ENCODE measurements around the gene REEP5.
"Not testable (repeated sequence)": the region's sequence is repeated elsewhere in the genome, so short reads cannot be mapped to it uniquely, and the experiment has no call there.

Gene REEP5

DNA sequence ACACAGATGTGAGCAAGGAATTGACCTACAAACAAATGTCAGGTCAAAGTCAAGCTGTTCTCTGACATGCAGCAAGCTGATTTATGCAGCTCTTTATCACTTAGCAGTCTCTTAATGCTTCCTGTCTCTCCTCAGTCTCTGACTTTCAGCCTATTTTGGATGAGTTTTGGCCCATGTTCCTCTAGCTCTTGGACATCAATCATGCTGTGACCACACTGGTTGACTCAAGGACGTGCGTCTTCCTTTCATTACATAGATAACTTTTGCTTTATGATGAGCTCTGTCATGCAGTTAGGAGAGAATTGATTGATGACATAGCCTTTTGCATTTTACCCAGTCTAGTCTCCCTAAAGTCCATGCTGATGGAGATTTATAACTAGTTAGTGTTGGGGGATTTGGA, 9.4 kb upstream of the REEP5 start:
- no peak for DNase-seq

DNA sequence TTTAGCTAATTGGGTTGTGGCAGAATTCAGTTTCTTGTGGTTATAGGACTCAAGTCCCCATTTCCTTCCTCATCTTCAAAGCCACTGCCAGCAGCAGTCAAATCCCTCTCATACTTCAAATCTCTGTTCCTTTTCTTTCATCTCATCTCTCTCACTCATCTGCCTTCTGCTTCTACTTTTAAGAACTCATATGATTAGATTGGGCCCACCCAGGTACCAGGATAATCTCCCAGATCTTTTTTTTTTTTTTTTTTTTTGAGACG, 8.0 kb upstream of the REEP5 start:
- no peak for DNase-seq

DNA sequence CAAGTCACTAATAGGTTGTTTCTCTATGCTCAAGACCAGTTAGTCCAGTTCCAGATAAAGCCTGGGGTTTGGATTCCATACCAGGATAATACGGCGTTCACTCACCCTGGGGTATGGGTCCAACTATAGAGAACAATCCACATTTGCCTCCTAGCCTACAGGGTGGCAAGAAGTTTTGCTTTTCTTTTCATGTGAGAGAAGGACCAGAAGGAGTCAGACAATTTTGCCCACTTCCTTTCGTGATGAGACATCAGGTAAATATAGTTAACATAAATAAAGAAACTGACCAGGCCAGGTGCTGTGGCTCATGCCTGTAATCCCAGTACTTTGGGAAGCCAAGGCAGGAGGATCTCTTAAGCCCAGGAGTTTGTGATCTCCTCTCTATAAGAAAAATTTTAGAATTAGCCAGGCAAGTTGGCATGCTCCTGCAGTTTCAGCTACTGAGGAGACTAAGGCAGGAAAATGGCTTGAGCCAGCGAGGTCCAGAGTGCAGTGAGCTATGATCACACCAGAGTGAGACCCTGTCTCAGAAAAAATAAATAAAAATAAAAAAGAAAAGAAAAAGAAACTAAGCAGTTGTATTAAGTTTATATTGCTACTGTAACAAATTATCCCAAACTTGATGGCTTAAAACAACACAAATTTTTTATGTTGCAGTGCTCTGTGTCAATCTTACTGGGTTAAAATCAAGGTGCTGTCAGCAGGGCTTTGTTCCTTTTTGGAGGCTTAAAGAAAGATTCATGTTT, 7.5 kb upstream of the REEP5 start:
- DNase-seq = no peak

DNA sequence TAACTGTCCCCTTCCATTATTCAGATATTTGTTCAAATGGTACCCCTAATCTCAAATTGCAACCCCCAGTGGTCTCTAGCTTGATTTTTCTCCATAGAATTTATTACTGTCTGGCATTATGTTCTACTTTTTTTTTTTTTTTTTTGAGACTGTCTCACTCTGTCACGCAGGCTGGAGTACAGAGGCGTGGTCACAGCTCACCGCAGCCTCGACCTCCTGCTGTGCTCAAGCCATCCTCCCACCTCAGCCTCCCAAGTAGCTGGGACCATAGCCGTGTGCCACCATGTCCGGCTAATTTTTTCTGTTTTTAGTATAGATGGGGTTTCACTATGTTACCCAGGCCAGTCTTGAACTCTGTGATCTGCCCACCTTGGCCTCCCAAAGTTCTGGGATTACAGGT, 2.0 kb upstream of the REEP5 start:
- DNase-seq = no peak

DNA sequence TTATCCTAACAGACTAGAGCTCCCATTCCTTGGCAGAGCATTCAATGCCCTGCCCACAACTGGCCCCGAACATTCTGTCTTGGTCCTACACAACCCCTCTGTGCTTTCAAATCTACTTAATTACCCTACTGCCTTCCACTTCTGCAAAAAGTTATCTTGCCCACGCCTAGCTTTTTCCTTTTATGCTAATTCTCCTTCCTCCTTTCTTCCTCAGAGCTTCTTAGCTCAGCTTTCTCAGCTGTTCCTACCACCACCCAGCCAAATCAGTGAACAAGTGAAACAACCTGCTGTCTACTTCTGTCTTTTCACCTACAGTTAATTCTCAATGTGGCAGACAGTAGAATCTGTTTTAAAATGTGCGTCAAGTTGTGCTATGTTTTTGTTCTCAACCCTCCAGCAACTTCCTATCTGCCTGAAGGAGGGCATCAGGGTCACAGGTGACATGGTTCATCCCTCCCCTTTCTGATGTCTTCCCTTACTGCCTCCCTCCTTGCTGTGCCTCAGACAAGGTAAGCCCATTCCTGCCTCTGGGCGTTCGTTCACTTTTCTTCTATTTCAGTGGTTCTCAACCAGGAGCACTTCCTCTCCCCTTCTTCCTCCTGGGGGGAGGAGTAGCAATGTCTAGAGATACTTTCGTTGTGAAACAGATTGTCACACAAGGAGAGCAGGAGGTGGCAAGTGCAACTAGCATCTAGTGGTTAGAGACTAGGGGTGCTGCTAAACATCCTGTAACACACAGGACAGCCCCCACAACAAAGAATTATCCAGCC, 1.3 kb upstream of the REEP5 start:
- no peak for DNase-seq

DNA sequence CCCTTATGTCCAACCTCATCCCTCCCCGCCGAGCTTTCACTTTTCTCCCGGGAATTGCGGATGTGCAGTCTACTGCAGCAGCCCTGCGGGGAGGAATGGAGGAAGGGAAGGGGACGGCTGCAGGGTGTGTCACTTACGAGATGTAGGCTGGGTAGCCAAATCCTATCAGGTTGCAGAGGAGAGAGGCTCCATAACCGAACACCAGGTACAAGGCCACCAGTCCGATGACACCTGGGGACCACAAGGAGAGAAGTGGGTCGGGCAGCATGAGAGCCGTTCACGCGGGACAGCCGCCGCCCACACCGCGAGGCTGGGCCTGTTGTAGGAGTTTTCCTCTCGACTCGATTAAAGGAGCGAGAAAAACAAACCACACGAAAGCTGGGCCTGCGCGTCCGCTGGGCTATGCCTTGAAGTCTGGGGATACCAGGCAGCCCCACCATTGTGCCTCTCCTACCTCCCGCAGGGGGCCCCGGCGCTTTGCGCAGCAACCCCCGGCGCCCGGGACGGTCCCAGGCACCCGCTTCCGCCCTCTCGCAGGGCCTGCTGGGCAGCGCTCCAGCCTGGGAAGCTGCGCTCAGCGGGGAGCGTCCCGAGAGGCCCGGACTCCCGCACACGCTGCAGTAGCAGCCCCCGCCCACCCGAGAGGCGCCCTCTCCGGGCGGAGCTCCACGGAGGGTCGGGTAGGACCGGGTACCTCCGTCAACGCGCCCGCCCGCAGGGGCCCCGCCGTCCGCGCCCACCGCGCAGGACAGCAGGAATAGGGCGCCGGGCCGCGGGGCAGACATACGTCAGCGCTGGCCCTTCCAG, 798 bp downstream of the REEP5 start:
- peak; percentile 64 to 71 for DNase-seq

DNA sequence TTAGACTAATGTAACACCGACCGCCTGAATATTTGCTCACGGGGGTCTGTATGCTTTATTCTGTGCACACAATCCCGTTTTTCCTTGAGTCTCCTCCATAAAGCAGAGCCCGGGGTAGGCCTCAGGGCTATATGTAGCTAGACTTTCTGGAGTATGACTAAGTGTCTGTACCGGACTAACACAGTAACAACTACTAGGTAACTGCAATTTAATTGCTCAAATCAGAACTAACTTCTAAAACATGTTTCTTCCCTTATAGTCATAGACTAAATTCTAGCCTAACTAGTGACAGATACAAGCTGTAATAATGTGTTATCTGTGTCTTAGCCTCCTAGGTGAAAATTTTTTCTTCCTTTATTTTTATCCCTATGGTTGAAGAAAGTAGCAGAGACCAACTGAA, 2.1 kb downstream of the REEP5 start:
- DNase-seq = no peak

DNA sequence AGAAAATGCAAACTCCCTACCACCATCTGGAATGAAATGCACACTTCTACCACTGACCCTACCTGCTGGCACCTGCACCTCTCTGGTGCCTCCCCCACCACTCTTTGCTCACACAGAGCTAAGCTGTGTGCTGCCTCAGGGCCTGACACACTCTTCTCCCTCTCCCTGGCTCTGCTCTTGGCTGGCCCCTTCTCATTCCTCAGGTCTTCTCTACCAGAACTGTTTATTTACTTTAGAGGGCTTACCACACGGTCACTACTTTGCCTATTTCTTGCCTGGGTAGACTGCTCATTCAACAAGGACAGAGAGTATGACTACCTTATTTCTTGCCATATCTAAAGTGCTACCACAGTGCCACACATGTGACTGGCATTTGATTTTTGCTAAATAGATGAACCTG, 3.3 kb downstream of the REEP5 start:
- no peak for DNase-seq

DNA sequence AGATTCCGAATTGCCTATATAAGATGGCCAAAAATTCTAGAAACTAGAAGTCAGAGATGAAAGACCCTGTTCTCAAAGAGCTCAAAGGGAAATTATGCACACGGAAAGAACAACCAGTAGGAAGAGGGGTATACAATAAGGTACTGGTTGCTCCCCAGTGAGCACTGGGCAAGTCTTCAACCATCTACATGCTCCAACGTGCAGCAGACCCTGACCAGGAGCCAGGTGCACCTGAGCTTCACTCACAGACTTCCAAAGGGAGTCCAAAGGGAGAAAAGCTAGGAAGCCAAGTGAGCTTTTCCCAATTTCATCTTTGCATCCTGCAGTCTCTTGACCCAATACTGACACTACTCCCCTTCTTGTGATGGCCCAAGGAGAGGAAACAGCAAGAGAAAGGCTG, 3.9 kb downstream of the REEP5 start:
- no peak for DNase-seq

DNA sequence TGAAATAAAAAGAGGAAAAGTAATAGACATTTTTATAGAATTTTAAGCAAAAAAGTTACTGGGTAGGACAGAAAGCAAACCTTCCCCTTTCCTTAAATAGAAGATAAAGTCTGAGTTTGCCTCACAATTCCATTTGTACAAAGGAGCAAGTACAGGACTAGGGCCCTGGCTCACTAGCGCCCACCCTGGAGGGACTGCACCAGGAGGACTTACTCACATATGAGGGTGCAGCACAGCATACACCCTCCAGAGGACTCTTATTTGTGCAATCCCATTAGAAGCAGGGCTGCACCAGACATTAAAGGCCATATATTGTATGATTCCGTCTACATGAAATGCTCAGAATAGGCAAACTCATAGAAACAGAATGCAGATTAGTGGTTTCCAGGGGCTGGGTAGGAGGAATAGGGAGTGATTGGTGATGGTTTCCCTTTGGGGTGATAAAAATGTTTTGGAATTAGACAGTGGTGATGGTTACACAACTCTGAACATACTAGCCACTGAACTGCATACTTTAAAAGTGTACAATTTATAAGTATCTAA, 4.5 kb downstream of the REEP5 start:
- peak in 1 of 2 donors; percentile 25 for DNase-seq

DNA sequence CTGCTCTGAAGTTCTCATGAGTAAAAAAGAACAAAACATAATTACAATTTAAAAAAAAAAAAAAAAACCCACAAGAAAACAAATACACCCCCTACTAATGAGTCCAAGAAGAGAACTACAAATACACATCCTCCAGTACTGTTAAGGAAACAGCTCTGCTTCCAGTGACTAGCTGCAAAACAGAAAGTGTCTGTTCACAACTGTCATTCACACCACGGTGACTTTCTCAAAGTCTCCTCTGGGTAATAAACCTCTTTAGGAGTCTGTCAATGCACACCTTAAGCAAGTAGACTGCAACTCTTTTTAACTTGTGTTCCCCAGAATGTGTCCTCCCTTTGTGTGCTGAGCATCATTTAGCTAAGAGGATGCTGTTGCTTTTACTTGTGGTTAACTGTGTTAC, 6.2 kb downstream of the REEP5 start:
- no peak for DNase-seq

DNA sequence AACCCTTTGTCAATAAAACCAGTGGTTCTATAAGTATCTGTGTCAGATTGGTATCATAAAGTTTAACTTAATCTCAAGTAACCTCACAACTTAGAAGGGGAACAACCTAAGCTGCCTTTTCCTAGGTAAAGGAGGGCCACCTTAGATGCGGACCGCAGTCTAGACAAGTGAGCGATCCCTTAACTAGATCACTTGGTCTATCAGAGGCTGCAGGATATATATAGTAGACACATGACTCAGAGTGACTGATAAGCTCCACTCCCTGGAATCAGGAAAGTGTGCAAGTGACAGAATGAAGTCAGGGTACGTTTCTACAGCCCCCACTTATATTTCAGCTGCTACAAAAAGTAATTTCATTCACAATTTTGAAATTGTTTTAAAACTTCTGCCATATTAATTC, 7.4 kb downstream of the REEP5 start:
- DNase-seq = no peak

DNA sequence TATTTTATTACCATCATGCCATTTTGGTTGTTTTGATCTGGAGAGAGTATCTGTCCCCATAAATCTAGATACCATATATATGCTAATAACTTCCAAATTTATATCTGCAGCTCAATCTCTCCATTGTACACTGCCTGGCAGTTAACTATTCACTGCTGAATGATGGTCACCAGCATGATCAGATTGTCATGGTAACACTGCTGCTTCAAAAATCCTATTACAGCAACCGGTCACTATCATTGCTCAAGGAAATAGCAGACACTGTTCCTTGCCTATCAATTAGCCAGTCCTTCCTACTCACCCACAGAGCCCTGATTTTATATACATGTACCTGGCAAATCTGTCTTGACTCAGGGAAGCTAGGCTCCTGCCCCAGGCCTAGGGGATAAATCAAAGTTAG, 11.5 kb downstream of the REEP5 start:
- no peak for DNase-seq

DNA sequence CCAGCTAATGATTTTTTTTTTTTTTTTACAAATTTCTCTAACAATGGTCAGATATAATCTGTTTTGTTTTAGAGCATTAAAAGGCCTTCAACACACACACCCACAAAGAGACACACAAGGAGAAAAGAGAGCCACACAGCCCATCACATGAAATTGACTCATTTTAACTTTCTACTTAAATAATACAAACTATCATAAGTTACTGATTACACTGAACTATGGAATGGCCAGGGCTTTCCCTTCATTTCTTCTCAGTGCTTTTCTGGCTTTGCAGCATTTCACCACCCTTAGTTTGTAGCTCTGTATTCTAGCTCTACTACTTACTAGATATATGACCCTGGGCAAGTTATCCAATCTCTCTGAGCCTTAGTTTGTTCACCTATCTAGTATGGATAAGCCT, 13.2 kb downstream of the REEP5 start:
- no peak for DNase-seq

DNA sequence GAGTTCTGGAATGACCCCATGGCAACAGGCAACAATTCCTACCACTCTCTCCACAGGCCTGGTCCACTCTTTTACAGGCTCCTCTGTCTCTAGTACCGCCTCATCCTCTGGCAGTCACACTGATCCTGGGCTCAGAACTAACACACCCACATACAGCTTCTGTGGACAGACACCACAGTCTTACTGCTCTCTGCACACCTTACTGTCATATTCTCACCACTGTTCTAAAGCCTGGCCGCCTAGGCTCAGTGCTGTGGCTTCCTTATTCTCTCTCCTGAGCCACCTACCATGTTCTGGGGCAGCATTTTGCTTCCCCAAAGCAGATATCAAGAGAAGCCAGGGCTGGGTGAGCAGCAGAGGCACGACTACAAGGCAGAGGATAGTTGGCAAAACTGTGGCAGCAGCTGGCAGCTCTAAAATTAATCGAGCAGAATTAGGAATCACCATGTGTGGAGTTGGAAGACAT, 14.8 kb downstream of the REEP5 start:
- no peak for DNase-seq

DNA sequence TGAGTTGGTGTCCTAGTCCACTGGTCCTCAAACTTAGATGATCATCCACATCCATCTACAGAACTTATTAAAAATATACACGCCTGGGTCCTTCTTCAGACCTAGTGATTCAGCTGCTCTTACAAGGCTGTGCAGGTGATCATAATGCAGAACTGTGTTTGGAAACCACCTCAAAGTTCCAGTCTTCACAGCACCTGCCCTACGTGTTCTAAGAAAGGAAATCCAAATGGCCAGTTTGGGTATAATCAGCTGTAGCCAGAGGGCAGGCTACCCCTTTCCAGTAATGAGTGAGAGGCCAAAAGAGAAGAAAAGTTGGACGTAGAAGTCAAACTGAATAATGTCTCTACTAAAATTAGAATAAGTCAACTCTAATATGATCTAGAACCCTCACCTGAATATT, 15.4 kb downstream of the REEP5 start:
- DNase-seq = no peak

DNA sequence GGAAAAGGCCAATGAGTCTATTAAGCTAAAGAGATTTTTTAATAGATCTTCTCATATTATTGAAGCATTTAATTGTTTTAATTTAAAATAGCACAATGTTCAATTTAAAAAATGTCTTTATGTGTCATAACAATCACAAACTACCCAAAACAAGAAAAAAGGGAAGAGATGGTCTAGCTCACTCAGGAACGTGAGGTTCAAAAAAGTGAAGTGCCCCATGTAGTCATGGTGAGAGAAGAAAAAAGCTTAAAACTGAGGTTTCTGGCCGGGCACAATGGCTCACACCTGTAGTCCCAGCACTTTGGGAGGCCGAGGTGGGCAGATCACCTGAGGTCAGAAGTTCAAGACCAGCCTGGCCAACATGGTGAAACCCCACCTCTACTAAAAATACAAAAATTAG, 17.0 kb downstream of the REEP5 start:
- not testable (repeated sequence) for DNase-seq

DNA sequence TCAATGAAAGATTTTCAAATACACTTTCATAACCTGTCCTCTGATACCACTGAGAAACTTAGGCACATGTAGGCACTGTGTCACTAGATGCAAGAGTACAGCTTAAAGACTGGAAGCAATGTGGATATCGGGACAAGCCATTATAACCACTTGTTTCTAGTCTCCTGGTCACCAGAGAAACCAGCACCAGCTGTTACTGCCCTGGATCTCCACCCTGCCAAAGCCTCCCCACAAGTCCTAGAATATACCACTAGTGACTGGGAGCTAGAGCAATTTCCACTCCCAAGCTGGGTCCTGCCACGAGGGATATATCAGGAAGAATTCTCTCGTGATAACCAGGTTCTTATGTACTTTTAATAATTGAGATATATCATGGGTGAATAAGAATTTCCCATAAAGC, 19.5 kb downstream of the REEP5 start:
- DNase-seq = no peak

DNA sequence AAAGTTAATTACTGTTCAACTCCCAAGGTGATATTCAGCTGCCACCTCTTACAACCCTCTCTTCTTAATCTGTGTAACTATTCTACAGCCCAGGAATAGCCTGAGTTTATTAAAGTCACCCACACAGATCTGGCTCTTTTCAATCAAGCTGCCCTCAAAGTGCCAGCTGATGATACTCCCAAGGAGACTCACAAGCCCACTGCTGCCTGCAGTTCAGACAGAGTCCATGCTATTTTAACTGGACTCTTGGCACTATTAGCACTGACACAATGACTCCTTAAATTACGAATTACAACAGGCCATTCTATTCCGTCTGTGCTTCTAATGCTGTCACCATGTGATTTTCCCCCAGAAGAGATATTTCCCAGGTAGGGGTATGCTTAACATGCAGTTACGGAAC, 26.3 kb downstream of the REEP5 start:
- no peak for DNase-seq

DNA sequence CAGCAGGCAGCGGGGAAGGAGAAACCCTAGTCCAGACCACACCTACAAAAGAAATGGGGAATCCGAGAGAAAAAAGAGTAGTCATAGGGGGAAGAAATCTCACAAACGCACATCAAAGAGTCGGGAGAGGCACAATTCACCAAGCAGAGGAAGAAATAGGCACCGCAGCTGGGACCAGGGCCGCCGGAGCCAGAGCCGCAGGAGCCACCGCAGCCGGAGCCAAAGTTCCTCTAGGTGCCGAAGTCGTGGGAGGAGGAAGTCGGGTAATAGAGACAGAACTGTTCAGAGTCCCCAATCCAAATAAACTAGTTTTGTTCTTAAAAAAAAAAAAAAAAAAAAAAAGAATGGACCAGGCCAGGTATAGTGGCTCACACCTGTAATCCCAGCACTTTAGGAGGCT, 29.3 kb downstream of the REEP5 start:
- no peak for DNase-seq

DNA sequence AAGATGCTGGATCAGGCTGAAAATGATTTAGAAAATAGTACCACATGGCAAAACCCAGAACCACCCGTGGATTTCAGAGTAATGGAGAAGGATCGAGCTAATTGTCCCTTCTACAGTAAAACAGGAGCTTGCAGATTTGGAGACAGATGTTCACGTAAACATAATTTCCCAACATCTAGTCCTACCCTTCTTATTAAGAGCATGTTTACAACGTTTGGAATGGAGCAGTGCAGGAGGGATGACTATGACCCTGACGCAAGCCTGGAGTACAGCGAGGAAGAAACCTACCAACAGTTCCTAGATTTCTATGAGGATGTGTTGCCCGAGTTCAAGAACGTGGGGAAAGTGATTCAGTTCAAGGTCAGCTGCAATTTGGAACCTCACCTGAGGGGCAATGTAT, 30.0 kb downstream of the REEP5 start:
- not testable (repeated sequence) for DNase-seq

DNA sequence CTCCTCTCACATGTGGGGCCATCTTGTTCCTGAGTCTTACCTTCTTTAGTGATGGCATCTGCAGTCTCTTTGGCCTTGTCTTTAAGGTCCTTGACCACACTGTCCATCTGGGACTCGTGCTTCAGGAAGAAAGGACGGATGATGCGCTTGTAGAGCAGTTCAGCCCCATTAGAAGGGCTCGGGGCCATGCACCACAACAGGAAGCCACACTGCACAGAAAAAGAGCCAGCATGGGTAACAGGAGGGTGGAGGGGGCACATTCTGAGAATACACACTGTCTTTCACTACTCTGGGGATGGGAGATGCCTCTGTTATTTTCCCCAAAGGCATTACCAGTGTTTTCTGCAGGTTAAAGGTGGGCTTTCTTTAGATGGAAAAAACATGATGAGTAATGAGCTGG, 35.1 kb downstream of the REEP5 start:
- DNase-seq = no peak

DNA sequence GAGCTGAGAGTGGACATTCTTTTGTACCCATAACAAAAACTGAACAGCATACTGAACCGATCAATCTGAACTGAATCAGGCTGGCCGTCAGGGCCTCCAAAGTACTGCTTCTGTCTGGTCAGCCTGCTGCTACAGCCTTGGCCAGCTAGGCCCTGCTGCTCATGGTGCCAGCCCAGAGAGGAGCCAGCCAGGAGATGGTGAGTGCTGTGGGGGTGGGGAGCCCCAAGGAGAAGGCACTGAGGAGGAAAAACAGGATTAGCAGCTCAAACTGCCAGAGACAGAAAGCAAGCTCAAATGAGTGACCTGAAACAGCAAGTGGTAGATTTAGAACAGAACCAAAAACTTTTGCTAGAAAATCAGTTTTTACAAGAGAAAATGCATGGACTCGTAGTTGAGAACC, 37.0 kb downstream of the REEP5 start:
- no peak for DNase-seq

DNA sequence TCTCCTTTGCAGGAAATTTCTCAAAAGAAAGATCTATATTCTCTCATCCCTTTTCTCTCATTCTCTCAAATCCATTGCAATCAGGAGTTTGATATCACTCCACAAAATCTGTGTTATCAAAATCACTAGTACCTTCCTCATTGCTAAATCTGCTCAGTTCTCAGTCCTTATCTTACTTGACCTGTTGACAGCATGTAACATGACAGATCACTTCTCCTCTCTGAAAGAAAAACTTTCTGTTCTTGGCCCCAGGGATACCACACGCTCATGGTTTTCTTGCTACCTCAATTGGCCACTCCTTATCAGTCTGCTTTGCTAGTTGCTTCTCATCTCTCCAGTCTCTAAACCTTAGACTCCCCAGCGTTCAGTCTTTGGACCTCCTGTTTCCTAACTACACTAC, 38.8 kb downstream of the REEP5 start:
- no peak for DNase-seq

Measured in stimulated activated CD4-positive, alpha-beta T cell treated with anti-CD3 and anti-CD28 coated beads, Interleukin-2, amount 100 ng/mL, for 24 hours (primary cell).